SK-MEL-5 (cell line): ENCODE data around the gene BCAR3. TPM values are rescaled to one million over a fixed set of nuclear protein-coding genes. Genes with fewer than 3 reads are reported as not detected.

Experiments used
- DNase-seq: peaks from one replicate; pipeline ENCODE4 v3.0.0-alpha.2; 2016; ENCODE audit warnings: low read depth, low spot score
- in situ Hi-C: cut with HindIII; loops from 2 replicates; pipeline ENCODE4 v1.10.0; 2016; ENCODE audit warnings: low sequenced_read_pairs, high pct_unique_total_duplicates, low pct_unique_long_range_greater_than_20kb
- total RNA-seq: library from RNA; depleted of rRNA; stranded (reverse); fragments of >200 nt; shearing (Covaris generic); gene quantifications from 2 replicates; pipeline ENCODE4 v1.2.3, GENCODE V29; 2014

Gene BCAR3
- total RNA-seq, 1 experiment from 2014 or later: 34.5 TPM

GRCh38 chr1:93694039-93694438 lies 12.4 kb upstream of the BCAR3 start:
- in situ Hi-C loops: no loop called here
- DNase-seq: no peak

GRCh38 chr1:93692983-93693591 lies 11.4 kb upstream of the BCAR3 start:
- DNase-seq: no peak
- in situ Hi-C loops: no loop called here

GRCh38 chr1:93692451-93692861 lies 10.8 kb upstream of the BCAR3 start:
- no peak for DNase-seq
- in situ Hi-C loops: no loop called here

- DNase-seq: no peak
- in situ Hi-C loops: no loop called here
Observed at GRCh38 chr1:93692026-93692425, 10.4 kb upstream of the BCAR3 start.

GRCh38 chr1:93690921-93691789 lies 9.5 kb upstream of the BCAR3 start:
- in situ Hi-C loops: no loop called here
- no peak for DNase-seq

- DNase-seq: no peak
- in situ Hi-C loops: no loop called here
Observed at GRCh38 chr1:93690341-93690740, 8.7 kb upstream of the BCAR3 start.

- in situ Hi-C loops: no loop called here
- DNase-seq: no peak
Observed at GRCh38 chr1:93689521-93690223, 8.0 kb upstream of the BCAR3 start.

- in situ Hi-C loops: no loop called here
- no peak for DNase-seq
Observed at GRCh38 chr1:93687542-93687941, 5.9 kb upstream of the BCAR3 start.

- DNase-seq: no peak
- in situ Hi-C loops: no loop called here
Observed at GRCh38 chr1:93686504-93687250, 5.0 kb upstream of the BCAR3 start.

- in situ Hi-C loops: no loop called here
- no peak for DNase-seq
Observed at GRCh38 chr1:93685918-93686317, 4.3 kb upstream of the BCAR3 start.

GRCh38 chr1:93683234-93683633 lies 1.6 kb upstream of the BCAR3 start:
- no peak for DNase-seq
- in situ Hi-C loops: no loop called here

GRCh38 chr1:93681989-93682412 lies 364 bp upstream of the BCAR3 start:
- DNase-seq: no peak
- in situ Hi-C loops: no loop called here

GRCh38 chr1:93680420-93681100 lies 1.1 kb downstream of the BCAR3 start:
- peak; percentile 90 for DNase-seq
- in situ Hi-C loops: no loop called here

- DNase-seq: no peak
Observed at GRCh38 chr1:93680076-93680419, 1.6 kb downstream of the BCAR3 start.

GRCh38 chr1:93679546-93679945 lies 2.1 kb downstream of the BCAR3 start:
- in situ Hi-C loops: loop anchor here (10.0 kb wide), 1 partner anchor 105 kb away; no protein-coding TSS in a partner anchor
- DNase-seq: no peak

More at GRCh38 chr1:93680076-93680419, 1.6 kb downstream of the BCAR3 start:
- in situ Hi-C loops: no loop called here

- DNase-seq: no peak
- in situ Hi-C loops: loop anchor here (10.0 kb wide), 1 partner anchor 106 kb away; no protein-coding TSS in a partner anchor
Observed at GRCh38 chr1:93678946-93679480, 2.6 kb downstream of the BCAR3 start.

GRCh38 chr1:93678491-93678890 lies 3.1 kb downstream of the BCAR3 start:
- in situ Hi-C loops: loop anchor here (10.0 kb wide), 1 partner anchor 106 kb away; no protein-coding TSS in a partner anchor
- no peak for DNase-seq
